ENCODE results near the gene CLPTM1L.
"Not testable (repeated sequence)": the region's sequence is repeated elsewhere in the genome, so short reads cannot be mapped to it uniquely, and the experiment has no call there.

CLPTM1L gene

DNA sequence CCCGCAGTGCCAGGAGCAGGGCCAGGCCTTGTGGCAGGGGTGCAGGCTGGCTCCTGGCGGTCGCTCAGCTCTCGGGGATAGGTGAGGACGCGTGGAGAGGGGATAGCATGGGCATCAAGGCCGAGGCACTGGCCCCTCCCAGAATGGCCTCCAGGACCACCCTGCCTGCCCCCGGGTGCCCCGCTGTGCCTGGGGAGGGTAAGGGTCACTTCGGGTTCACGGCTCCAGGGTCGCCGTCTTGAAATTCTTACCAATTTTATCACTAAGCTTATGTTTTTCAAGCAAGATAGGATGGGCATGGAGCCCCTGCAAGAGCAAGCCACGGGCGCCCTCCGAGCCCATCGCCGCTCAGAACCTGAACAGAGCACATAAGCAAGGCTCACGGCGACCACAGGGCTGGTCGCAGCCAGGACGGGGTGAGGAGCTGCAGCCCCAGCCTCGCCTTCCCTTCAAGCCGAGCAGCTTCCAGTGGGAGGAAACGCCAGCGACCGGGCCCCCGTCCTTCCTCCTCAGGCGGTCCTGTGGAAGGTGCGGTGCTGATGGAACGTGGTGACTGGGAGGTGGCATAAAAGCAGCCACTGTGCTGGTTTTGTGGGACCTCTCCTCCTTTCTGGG, 14.2 kb upstream of the CLPTM1L start:
- DNase-seq: no peak

DNA sequence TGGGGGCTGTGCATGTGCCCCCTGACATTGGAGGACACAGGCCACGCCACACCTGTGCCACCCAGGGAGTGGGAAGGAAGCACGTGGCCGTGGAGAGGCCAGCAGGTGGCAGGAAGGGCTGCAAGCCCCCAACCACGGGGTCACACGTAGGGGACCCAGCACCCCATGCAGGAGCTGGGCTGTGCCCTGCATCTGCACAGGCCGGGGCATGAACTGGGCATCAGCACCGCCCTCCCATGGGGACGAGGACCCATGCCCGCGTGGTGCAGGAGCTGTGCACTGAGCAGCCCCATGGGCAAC, 13.8 kb upstream of the CLPTM1L start:
- DNase-seq: no peak

DNA sequence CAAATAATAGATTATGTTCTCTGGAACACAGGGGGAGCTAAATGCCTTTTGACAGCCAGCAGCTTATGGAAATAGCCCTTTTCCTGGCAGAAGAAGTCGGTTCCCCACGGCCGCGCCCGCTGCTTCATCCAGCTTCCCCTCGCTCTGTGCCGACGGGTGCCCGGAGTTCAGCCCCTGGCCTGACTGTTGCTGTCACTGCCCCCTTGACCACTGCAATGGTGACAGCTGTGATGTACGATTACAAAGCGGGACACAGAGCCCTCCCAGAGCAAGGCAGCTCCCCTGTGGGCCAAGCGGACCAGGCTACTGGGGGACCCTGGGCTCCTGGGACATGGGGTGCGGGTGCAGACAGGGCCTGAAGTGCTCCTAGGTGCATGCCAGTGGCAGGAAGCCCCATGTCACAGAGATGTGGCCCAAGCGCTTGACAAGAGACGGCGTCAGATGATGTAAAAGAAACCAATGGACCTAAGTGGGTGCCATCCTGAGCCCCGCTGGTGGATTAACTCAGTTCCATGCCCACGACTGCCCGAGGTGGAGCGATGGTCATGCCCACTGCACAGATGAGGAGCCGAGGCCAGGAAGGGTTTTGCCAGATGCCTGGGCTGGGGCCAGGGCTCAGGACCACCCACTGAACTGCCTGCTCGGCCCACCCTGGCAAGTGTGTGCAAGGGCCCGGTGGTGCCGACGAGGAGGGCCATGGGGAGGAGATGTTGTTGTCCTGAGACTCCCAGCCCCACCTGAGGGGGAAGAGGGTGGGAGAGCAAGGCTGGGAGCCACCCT, 13.2 kb upstream of the CLPTM1L start:
- DNase-seq: no peak

DNA sequence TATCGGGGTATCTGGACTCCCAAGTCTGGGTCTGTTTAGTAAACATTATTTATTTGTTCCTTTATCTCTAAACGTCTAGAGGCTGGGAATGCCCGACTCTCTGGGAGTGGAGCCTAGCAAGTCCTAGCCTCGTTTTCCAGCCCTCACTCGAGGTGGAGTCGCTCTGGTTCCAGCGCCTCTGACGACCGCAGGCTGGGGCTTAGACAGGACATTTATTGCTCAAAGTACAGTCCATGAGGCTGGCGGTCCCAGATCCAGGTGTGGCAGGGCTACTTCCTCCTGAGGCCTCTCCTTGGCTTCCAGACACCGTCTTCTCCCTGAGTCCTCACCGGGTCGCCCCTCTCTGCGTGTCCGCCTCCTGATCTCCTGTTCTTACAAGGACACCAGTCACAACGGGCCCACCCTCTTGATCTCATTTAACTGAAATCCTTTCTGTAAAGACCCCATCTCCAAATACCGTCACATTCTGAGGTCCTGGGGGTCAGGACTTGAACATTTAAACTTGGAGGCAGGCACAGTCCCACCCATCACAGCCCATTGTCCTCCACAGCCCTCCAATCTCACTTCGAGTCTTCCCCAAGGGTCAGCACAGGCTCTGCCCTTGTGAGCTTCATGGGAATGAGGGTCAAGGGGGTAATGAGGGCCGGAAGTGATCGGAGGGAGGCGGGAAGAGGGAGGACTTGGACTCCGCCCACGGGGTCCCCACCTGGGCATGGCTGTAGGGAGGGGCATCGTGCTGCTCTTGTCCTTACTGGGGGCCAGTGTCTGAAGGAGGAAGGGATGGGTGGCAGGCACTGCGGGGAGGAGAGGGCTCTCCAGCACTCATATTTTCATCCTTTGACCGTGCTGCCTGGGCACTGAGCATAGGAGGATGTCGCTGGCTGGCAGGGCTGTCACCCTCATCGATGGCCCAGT, 12.2 kb upstream of the CLPTM1L start:
- DNase-seq: no peak

DNA sequence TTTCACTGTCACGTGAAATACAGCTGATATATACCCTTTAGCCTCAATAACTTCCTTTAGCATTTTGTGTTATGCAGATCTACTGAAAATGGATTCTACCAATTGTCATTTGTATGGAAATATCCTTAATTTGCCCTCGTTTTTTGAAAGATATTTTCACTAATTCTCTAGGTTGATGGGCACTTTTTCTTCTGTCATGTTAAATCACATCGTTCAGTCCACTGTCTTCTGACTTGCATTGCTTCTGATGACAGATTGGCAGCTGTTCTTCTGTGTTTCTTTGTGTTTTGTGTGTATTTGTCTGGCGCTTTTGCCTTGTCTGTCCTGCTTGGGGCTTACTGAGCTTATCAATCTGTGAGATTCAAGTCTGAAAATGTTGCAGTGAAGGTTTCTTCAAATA, 9.7 kb upstream of the CLPTM1L start:
- no peak for DNase-seq

DNA sequence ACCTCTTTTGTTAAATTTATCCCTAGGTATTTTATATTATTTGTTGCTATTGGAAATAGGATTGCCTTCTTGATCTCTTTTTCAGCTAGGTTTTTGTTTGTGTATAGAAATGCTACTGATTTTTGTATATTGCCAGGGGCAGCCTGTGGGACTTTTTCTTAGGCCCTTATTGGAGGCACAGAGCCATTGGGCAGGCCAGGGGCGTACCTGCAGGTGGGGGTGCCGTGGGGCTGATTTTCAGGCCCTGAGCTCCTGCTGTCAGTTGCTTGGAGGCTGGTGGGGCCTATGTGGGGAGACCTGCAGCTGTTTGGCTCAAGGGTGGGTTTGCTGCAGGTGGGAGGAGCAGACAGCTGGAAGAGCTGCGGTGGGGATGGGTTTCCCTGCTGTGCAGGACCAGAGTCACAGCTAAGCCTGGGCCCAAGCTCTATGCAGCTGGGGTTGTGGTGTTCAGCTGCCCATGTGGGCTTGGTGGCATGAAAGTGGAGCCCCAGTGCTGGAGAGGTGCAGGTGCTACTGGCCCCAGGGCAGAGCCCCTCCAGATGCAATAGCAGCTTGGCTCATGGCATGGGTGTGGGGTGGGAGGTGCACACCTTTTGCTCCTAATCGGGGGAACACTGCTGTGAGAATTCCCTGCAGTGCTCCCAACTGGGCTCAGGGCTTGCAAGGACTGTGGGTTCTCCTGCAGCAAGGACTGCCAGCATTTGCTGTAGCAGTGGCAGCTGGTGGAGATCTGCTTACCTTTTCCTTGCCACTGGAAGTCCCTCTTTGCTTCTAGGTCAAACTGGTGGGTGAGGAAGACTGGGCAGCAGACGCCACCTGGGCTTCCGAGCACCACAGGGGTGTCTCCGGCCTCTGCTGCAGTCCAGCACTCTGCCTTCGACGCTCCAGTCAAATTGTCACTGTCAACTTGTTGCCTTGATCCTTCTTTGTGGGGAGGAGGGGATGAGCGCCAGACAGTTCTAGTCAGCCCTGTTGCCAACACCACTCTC, 7.6 kb upstream of the CLPTM1L start:
- no peak for DNase-seq

DNA sequence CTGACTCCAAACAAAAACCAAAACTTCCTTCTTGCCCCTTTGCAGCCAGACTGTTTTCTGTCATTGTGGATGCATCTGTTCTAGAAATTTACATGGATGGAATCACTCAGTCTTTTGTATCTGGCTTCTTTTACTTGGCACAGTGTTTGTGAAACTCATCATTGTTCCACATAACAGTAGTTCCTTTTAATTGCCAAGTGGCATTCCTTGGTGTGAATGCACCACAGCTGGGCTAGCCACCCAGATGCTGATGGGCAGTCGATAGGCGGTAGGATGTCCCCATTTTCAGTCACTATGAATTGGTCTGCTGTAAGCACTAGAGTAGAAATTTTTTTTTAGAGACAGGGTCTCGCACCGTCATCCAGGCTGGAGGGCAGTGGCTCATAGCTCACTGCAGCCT, 6.3 kb upstream of the CLPTM1L start:
- no peak for DNase-seq

DNA sequence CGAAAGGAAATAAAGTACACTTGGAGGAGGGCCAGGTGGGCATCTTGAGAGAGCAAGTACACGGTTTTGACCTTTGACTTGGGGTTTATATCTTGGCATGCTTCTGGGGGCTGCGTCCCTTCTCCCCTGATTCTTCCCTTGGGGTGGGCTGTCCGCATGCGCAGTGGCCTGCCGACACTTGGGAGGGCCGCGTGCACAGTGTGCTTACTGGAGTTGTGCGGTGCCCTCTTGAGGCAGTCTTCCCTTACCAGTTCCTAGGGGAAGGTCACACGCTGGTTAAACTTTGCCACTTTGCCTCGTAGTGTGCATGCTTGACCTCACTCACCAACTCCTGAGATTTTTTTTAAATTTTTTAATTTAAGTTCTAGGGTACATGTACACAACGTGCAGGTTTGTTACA, 4.3 kb upstream of the CLPTM1L start:
- DNase-seq: no peak

DNA sequence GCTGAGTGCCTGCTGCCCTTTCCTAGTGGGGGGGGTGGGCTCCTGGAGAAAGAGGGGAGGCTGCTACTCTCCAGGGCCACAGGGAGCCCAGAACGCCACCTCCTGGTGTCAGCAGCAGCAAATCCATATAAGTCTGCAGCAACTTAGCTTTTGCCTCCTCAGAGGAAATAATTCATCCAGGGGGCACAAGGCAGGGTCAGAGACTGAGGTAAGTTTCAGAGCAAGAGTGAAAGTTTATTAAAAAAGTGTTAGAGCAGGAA, 4.0 kb upstream of the CLPTM1L start:
- DNase-seq: no peak

DNA sequence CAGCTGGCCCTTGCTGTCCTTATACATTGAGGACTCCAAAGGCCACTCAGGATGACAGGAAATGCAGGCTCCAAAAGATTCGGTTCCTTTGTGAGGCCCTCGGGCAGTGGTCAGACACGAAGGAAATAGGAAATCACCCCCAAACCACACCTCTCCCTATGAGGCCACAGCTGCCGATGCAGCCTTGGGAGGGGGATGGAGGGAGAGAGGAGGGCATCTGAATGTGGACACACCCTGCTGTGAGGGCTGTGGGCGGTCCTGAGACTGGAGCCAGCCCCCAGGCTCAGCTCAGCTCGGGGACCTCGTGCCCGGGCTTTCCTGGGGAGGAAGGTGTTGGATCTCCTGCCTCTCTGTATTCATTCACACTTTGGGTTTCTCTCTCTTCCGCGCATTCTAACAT, 2.7 kb upstream of the CLPTM1L start:
- no peak for DNase-seq

DNA sequence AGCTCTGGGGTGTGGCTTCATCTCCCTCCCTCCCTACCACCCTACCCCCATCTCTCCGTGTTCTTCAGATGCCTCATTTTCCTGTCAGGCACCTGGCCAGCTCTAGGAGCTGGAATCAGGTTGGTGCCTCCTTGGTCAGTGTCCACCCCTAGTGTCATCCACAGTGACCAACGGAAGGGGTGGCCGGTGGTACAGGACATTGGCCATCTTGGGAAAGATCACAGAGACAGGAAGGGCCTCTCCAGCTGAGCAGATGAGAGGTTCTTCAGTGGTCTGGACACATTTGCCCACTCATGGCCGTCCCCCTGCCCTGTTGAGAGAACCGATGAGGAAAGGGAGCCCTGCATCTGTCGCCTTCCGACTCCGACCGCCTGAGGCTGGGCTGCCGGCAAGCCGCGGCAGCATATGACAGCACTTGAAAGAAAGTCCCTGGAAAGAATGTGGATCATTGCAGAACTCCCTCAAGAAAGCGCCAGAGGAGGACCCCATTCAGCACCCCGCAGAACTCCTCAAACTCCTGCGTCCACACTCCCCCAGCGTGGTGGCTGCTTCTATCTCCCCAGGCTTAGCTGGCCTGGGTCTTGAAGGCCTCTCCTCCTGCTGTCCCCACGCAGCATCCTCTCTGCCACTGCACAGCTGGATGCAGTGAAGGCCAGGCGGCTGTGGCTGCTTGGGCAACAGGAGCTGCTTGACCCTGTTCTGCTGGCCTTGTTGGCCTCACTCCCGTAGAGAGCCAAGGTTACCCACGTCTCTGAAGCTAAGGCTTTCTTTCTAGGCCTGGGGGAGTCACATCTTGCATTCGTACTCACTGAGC, 1.9 kb upstream of the CLPTM1L start:
- DNase-seq: no peak

DNA sequence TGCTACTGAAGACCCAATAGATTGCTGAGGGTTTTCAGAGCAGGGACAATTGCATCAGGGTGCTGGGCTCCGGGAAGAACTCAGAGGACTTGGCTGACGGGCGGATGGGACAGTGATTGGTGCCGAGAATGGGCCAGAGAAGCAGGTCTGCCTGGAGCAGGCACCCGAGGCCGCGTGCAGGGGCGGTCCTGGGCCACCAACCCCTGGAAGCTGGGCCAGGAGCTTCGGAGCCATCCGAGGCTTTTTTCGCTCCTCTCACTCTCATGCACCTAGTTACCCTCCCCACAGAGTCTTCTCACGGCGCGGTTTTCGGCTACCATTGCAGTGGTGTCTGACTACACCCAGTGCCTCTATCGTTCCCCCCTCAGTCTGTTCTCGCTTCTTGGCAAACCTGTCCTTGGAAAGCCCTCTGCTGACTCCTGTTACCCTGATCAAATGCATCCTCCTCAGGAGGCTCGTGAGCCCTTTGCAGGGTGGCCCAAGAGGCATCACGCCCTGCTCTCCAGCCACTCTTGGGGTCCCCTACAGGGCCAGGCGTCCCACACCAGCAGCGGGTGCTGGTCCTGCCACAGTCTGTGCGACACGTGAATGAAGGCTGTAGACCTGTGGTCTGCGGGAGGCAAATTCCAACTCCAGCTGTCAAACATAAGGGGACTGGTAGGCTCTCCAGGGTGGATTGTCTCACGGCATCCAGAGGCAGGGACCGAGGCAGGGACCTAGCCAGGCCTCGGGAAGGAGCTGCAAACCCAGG, 1.2 kb upstream of the CLPTM1L start:
- no peak for DNase-seq

DNA sequence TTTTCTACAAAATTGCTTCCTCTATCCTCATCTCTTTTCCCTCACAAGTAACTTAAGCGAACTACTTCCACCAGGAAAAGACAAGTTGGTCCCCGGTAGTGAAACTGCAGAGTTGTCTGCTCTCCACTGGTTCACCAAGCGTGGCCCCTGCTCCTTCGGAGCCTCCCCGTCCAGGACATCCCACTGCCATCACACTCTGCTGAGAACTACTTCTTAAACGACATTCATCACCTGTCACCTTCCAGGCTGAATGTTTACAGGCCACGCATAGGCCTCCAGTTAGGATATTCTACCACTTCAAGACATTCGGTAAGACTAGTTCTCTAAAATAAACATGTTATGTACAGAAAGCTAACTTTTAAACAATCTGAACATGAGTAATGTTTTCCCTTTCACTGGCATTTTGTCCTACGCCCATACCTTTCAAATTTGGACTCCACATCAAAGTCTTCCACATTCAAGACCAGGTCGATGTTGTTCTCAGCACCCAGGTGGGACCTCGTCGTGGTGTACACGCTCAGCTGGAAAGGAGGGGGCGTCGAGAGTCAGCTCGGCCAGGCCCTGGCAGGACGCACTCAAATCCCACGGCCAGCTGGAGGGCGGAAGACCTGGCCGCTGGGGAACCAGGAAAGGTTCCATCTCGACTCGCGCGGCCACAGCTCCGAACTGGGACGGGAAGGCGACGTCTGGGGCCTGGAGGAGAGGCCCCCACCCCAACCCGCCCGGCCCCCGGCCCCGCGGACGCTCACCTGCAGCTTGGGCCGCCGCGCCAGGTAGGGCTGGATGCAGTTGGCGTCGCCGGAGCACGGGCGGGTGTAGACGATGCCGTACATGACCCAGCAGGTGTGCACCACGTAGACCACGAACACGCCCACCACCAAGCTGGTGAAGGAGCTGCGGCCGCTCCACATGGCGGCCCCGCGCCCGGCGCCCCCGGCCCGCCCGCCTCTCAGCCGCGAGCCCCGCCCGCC, 683 bp downstream of the CLPTM1L start:
- DNase-seq: peak in 2 of 5 donors; percentile 11 to 32

DNA sequence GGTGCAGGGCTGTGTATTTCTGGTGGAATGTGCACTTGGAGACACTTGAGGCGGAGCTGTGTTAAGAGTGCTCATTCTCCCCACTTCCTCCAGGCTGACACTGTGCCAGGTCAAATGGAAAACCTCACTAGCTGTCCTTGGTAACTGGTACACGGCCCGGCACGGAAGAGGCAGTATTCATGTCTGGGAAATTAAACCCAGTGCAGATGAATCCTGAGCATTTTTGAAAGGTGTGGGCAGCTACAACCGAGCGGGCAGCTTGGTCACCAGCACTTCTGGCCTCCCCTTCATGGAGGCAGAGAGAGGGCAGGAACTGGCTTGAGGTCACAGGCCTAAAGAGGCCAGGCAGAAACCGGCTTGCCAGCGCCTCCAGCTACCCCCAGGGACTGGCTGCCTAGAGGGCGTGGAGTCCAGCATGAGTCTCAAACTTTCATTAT, 1.6 kb downstream of the CLPTM1L start:
- DNase-seq: no peak

DNA sequence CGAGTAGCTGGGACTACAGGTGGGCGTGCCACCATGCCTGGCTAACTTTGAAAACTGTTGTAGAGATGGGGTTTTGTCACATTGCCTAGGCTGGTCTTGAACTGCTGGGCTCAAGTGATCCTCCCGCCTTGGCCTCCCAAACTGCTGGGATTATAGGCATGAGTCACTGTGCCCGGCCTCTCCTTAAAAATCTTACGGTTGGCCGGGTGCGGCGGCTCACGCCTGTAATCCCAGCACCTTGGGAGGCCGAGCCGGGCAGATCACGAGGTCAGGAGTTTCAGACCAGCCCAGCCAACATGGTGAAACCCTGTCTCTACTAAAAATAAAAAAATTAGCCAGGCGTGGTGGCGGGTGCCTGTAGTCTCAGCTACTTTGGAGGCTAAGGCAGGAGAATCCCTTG, 2.2 kb downstream of the CLPTM1L start:
- DNase-seq: not testable (repeated sequence)

DNA sequence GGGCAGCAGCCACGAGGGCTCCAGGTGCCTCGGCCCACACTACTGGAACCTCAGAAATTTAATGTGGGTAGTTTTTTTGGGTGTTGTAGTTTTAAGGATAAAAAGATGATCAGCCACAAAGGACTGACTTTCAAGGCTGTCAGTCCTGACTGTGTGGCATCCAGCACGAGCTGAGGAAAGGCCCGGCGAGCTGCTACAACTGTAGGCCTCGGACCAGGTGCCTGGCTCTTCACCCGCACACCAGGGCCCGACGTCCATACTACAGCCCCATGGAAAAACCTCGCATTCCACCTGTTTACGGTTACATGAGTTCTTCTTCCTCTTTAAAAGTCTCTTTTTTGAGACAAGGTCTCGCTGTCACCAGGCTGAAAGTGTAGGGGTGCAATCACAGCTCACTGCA, 2.6 kb downstream of the CLPTM1L start:
- no peak for DNase-seq

DNA sequence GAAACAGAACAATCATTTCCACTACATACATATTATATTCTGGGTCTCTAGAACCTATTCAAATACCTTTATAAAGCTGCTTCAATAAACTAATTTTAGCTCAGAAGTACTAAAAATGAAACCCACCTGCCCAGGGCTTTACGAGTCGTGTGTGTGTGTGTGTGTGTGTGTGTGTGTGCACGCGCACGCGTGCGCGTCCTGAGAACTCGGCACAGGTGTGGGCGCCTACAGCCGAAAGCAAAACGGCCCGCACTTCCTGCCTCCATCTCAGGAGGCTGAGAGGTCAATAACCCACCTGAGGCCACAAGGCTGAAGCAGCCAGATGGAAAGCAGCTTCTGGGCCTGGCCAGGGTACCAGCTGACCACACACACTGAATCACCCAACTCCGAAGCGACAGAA, 3.0 kb downstream of the CLPTM1L start:
- DNase-seq: no peak

DNA sequence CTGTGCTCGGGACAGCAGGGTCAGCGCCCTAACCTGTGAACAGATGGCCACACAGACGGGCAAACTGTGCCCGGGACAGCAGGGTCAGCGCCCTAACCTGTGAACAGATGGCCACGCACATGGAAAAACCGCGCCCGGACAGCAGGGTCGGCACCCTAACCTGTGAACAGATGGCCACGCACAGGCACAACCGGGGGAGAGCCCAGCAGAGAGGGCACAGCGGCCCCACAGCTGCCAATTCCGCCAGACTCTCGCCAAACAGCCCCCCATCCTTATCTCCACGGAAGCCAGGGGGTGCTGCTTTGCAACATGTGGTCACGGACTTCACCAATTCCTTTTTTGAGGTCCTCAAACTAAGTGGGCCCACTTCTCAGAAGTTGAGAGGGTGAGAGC, 5.1 kb downstream of the CLPTM1L start:
- not testable (repeated sequence) for DNase-seq

DNA sequence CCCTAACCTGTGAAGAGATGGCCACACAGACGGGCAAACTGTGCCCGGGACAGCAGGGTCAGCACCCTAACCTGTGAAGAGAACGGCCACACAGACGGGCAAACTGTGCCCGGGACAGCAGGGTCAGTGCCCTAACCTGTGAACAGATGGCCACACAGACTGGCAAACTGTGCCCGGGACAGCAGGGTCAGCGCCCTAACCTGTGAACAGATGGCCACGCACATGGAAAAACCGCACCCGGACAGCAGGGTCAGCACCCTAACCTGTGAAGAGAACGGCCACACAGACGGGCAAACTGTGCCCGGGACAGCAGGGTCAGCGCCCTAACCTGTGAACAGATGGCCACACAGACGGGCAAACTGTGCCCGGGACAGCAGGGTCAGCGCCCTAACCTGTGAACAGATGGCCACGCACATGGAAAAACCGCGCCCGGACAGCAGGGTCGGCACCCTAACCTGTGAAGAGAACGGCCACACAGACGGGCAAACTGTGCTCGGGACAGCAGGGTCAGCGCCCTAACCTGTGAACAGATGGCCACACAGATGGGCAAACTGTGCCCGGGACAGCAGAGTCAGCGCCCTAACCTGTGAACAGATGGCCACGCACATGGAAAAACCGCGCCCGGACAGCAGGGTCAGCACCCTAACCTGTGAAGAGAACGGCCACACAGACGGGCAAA, 5.6 kb downstream of the CLPTM1L start:
- DNase-seq: not testable (repeated sequence)

Measured in T-helper 1 cell (primary cell).